GM19239 (cell line): ENCODE results near the gene NFX1.

Source experiments
- DNase-seq: peaks from one replicate; pipeline ENCODE4 v3.0.0; 2011; ENCODE audit warnings: low spot score; ENCODE audit not compliant: insufficient read length
- FAIRE-seq: peaks from 2 replicates; lab custom pipeline; 2011; peaks lifted over from hg19 to GRCh38; lab: Jason Lieb, UNC

Gene NFX1

DNA sequence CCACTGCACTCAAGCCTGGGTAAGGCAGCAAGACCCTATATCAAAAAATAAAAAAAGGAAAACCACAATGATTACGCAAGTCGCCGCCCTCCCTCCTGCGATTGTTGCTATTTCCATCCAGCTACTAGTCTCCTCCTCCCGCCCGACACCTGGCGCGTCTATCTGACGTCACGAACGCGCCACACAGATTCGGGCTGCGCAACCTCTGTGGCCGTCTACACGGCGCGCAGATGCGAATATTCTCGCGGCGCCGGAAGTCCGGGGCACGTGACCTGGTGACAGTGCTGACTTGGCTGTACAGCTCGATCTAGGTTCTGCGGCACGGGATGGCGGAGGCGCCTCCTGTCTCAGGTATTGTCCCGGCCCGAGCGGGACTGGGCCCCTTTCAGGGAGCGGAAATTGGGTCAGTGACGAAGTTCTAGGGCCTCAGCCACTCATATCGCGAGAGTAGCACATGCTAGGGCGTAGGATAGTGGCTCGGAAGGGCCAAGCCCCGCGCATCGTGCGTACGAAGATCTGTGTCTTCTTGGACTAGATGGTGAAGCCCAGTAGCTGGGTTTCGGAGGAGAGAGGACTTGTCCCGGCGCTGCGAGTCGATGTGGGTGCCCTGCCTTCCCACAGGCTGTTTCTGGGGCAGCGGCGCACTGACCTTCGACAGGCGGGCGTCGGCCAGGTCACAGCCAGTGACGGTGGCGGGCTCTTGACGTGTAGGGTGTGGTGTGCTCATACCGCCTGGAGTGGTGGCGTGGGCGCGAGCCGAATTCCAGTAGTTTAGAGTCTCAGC is at the start of gene NFX1:
NFX1 (plus strand) TSS at position 270 of the 784 bp plus-strand sequence; CDS start at position 327, 57 bp downstream.
- FAIRE-seq (peak; percentile 98), DNase-seq (peak; percentile 71)

DNA sequence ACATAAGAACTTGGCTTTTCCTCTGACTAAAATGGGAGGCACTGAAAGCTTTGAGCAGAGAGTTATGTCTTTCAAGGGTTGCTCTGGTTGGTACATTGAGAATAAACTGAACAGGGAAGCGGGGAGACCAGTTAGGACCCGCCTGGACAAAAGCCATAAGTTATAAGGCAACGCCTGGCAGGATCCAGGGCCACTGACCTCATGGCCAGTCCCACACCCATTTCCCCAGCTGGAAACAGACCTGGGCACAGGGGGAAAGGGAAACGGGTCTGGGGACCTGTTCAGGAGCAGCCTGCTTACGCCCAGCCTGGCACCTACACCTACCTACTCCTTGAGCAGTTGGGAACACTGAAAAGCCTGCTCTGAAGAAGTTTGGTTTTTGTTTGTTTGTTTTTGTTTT is 49.0 kb upstream of the NFX1 start:
- DNase-seq, result no peak
- no peak for FAIRE-seq

DNA sequence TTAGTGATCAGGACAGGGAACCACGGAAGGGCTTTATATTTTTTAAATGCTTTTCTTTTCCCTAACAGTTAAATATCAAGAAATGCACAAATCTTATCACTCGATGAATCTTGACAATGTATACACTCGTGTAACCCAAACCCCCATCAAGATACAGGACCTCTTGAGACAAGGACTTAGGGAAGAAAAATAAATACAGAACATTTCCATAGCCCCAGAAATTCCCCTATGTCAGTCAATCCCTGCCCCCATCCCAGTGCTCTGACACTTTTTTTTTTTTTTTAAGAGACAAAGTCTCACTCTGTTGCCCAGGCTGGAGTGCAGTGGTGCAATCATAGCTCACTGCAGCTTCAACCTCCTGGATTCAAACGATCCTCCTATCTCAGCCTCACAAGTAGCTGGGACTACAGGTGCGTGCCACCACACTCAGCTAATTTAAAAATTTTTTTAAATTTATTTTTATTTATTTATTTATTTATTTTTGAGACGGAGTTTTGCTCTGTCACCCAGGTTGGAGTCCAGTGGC is 47.6 kb upstream of the NFX1 start:
- DNase-seq (no peak), FAIRE-seq (no peak)

DNA sequence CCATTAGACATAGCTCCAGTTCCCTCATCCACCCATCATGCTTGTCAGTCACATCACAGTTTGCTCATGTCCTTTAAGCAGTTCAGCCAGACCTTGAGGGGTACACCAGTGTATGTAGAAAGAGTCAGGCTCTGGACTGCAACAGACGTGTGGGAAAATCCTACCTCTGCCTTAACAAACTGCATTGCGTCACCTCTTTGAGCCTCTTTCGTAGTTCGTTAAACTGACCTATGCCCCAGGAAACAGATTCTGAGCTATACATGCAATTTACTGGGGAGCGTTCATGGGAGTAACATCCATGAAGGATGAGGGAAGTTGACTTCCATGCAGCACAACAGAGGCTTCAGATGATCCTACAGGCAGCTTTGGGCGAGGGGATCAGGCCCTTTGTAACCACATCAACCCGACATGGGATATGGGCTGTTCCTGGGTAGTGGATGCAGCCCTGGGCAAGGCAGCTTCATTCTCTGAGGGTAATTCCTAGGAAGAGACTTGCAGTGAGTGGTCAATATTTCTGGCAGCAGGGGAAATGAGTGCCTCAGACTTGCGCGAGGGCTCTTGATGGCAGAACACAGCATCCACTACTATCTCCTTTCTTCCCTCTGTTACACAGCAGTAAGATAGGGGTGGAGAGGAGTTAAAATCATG is 46.1 kb upstream of the NFX1 start:
- FAIRE-seq (no peak), DNase-seq (no peak)

DNA sequence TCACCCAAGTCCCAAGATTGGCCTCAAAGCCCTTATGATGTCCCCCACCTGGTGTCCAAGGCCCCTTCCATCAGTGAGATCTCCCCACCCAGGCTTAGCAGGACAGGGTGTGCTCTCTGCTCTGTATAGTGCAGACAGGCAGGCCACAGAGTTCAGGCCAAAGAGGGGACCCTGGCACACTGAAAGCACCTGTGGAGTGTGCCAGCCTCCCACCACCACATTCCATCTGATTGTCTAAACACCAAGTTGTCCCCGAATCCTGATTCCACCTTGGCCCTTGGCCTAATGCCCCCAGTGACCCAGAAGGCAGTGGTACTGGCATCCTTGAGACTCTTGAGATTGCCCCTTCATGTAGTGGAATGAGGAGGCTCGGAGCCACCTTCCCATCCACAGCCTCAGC is 45.0 kb upstream of the NFX1 start:
- DNase-seq (no peak), FAIRE-seq (no peak)

DNA sequence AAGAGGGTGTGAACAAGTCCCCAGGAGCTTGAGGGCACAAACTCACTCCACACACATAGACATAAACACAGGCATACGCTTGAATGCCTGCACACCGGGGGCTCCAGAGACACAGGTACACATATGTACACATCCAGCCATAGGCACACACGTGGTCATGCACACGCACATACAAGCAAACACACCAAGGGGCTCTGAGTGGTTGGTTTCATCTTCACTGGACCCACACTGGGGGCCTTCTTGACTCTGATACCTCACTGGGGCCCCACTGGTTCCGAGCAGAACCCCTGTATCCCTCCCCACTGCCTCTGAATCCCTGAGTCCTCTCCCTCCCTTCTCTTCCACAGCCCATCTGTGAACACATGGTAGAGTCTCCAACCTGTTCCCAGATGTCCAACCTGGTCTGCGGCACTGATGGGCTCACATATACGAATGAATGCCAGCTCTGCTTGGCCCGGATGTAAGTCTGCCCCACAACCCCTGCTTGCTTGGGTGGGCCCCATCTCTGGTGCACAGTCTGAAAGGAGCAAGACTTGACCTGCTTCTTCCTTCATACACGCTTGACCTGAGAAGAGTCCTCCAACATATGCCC is 44.0 kb upstream of the NFX1 start:
- no peak for DNase-seq
- no peak for FAIRE-seq

DNA sequence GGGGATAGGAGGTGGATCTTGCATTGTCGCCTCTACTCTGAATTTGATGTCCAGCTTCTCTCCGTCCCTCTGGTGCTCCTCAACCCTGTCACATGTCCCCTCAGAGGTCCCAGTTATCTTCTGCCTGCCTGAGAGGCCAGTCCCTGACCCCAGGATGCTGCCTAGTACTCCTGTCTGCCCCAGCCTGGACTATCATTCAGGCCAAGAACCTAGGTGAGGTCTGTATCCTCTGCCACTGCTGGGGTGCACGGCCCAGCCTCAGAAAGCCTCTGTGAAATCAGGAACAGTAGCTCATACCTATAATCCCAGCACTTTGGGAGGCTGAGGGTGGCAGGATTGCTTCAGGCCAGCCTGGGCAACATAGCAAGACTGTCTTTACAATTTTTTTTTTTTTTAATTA is 41.7 kb upstream of the NFX1 start:
- DNase-seq (no peak), FAIRE-seq (no peak)

DNA sequence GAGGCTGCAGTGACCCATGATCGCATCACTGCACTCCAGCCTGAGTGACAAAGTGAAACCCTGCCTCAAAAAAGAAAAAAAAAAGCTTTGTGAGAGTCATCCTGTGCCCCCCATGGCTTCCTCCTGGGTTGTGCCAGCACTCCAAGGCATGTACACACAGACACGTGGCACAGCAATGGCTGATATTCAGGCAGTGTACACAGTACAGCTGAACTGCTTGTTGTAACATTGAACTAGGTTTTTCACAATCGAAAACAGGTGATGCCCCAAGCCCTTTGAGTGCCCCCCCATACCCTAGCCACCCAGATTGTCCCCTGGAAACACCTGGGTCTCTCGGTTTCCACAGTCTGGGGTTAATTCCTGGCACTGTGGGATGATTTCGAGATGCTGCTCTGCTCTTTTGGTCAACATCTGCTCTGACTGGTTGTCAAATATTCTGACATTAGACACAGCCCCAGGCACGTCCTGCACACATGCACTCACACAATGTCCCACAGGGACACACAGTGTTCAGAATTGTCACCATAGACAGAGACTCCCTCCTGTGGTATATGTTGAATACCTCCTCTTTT is 41.1 kb upstream of the NFX1 start:
- no peak for DNase-seq
- no peak for FAIRE-seq

DNA sequence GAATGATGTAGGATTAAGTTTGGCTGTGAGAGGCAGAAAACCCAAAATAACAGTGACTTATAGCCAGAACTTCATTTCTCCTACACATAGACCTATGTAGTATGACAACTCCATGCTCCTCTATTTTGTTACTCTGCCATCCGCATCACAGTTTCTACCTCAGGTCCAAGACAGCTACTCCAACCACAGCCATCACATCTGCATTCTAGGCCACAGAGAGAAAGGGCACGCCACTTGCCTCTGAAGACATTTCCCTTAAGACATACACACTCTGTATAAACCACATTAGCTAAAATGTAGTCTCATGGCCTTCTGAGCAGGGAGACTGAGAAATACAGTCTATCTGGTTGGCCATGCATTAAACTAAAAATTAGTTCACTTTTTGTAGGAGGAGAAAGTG is 40.3 kb upstream of the NFX1 start:
- FAIRE-seq (no peak), DNase-seq (no peak)

DNA sequence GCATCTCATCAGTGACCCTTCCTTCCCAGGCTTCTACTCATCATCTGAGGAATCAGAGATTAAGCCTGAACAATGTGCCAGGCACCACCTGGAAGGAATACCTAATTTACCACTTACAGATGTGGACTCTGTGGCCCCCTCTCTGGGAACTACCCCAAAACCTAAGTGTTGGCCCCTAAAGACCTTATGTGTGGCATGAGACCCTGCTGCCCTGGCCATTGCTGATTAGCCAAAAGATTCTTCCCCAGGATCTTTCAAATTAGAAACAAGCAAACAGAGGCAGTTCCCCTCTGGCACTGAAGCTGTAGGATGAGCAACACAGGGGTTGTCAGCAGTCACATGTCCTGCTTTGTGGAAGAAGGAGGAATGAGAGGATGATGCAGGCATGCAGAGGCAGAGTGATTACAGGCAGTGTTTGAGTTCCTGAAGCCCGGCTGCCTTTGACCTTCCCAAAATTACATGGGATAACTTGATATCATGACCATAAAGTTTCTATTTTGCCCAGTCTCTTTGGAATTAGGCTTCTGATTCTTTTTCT is 39.8 kb upstream of the NFX1 start:
- DNase-seq, result no peak

DNA sequence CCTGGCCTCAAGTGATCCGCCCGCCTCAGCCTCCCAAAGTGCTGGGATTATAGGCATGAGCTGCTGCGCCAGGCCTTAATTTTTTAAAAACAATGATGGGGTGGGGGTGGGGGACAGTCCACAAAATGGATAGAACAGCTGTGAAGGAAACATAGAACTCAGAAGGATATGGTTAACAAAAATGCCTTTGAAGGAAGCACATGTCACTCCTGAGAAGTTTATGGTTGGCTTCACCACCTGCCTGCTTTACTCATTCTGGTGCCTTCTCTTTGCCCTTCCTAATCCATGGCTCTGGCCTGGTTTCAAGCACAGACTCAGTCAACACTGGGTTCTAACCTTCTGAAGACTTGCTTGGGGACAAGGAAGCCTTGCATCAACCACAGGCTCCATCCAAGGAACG is 36.1 kb upstream of the NFX1 start:
- DNase-seq (no peak), FAIRE-seq (no peak)

More for the DNA sequence above, 39.8 kb upstream of the NFX1 start:
- FAIRE-seq, result peak; percentile 39

DNA sequence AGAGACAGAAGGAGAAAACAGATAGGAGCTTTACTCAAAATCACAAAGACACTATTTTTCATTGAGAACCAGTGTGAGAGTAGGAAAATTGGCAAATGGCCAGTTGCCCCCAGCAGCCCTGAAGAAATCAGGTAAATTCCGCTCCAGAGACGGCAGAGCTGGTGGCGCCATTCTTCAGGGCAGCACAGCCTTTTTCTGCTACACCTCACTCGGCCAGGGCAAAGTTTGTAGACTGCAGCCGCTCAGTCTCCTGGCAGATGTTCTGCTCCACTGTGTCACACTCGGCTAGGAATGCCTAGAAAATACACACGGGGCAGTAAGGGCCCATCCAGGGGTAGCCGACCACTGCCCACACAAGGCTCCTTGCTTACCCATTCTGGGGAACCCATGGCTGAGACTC is 35.3 kb upstream of the NFX1 start:
- FAIRE-seq (no peak), DNase-seq (no peak)

DNA sequence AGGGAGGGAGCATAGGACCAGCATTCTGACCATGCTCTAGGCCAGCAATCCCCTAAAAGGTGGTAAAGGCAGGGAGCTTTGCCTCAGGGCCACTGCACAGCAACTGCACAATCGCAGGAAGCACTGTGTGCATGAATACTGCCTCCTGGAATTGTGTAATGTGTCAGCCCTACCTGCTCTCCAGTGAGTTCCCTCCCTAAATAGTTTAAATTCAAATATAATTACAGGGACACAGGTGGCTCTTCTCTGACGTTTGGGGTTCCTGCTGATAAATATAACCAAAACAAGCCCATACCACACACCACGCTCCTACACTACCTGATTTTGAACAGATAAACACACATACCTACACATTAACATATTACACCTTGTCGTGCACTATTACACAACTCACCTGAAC is 34.8 kb upstream of the NFX1 start:
- FAIRE-seq, result no peak
- no peak for DNase-seq

DNA sequence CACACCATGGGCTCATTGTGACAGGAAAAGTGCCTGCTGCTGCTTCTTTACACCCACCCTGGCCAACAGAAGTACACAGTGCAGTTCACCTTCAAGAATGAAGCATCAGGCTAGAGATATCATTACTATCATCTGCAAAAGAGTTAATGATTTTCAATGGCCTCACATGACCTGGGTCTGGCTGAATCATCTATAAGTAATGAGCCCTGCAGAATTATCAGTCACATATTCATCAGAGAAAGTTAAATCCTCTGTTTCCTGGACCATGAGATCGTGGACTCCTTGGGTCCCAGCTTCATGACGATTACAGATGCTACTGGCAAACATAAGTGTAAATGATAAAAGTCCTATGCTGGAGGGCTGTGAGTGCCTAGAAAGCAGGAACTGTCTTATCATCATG is 34.1 kb upstream of the NFX1 start:
- no peak for DNase-seq
- no peak for FAIRE-seq

DNA sequence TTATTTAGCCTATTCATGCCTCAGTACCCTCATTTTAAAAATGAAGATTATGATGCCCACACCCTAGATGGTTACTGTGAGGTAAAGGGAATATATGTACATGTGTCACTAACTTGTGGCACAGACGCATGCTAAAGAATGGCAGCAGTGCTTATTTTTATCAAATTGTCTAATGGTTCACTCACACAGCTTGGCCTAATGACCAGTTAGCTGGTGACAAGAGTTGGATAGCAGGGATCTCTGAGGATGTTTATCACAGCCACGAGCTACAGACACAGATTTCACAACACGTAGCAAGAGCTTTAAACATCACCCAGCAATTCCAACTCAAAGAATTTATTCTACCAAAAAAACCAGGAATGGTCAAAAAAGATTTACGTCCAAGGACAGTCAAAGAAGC is 33.0 kb upstream of the NFX1 start:
- FAIRE-seq (no peak), DNase-seq (no peak)

DNA sequence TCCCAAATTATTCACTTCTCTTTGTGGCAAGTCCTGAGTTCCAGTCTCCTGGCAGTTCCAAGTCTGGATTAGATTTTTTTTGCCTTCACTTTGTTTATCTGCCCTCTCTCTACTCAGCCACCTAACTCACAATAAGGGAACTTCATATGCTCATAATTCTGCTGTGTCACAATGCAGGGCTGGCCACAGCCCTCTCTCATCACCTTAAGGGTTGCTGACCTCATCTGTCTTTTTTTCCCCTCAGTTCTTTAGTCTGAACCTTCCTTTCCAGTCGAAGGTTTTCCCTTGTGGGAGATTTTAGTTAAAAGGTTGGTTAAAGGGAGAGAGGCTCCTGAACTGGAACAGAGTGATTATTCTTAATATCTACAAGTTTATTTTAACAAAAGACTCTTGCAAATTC is 29.9 kb upstream of the NFX1 start:
- FAIRE-seq (no peak), DNase-seq (no peak)

DNA sequence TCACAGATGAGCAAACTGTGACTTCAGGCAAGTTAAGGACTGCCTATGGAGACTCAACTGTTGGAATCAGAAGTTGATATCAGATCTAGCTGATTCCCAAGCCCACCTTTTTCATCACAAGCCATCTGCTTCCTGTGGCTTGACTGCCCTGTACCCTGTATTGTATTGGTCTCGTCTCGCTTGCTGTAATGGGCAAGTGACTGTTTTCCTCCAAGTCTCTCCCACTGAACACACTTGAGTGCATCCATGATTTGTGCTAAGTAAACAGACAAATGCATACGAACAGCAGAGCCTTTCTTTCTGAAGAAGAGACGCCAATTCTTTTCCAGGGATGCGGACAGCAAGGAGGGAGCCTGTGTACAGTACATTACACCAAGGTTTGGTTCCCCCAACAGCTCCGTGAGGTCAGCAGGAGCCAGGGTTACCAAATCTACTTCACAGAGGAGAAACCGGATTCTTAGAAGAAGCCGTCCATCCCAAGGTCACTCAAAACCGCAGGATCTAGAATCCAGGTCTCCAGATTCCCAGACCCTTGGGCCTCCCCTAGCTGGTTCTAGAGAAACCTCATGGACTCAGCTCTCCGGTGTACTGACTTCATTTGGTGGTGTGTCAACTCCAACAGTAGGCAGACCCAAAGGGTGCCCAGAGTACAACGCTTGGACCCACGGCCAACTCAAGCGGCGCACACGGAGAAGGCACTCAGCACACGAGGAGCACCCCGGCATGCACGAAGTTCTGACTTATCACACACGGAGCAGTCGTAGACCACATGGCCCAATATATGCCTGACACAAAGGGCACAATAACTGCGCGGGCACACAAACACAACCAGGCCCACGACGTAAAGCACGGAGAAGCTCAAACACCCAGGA is 26.9 kb upstream of the NFX1 start:
- FAIRE-seq (peak; percentile 23), DNase-seq (no peak)

DNA sequence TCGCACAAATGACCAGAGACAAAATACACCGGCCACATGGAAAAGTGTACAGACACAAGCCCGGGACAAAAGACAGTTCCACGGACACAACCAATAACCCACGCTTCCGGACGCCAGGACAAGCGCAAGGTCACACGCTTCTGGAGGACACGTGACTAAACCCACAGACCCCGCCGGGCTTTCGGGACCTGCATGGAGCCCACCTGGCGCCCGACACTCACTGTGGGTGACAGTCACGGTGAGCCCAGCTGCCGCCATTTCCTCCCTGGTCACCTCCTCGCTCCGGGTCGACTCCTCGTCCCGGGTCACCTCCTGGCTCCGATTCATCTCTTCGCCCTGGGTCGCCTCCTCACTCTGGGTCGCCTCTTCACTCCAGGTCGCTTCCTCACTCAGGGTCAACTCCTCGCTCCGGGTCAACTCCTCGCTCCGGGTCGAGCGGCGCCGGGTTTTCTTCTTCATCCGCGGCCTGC is 26.3 kb upstream of the NFX1 start:
- DNase-seq (no peak), FAIRE-seq (peak; percentile 81)

DNA sequence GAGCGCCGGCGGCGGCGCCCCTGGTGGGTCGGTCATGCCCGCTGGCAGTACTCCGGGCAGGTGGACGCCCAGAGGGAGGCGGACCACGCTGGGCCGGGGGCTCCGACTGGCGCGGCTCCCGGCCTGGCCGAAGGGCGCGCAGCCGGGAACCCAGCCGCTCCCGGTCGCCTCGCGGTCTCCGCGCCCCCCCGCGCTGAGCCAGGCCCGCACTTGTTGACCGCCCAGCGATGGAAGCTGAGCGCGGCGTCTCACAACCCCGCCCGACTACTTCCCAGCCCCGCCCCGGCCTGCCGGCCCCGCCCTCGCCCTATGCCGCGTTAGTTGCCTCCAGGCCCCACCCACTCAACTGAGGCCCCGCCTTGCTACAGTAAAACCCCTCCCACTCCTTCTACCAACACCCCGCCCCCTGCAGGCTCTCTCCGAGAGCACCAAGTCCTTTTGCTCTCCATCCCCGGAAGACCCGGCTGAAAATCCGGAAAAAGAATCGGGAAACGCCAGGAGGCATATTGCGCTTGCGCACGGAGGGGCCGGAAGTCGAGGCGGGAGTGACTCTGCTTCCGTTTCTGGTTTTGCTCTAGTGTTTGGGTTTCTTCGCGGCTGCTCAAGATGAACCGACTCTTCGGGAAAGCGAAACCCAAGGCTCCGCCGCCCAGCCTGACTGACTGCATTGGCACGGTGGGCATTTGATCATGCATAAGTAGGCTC is 25.7 kb upstream of the NFX1 start, which contains the start of the genes BAG1 and CHMP5:
BAG1 (minus strand) TSS at position 236 of the 705 bp plus-strand sequence.
CHMP5 (plus strand) TSS at position 577 of the 705 bp plus-strand sequence; CDS start at position 607, 30 bp downstream.
- DNase-seq (peak; percentile 87), FAIRE-seq (peak; percentile 99)
